Measurements from ENCODE around the gene SOX13.

The SOX13 gene

GRCh38 chr1:204062106-204062505 is 10.8 kb upstream of the SOX13 start:
- no peak for DNase-seq (ENCODE audit: low read depth in 2 of 2)

- no peak for DNase-seq (ENCODE audit: low read depth in 2 of 2)
These were observed 7.5 kb upstream of the SOX13 start for GRCh38 chr1:204065174-204065985.

DNA sequence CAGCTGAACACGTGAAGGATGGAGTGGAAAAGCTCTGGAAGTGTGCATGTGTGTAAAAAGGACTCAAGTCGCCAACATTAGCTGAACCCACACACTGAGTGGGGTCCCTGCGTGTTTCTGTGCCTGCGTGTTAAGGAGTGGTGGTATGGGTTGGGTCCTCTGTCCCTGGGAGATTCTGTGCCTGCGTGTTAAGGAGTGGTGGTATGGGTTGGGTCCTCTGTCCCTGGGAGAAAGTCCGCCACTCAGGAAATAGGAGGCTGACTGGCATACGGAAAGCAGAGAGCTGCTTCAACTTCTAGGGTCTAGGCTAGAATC is 7.0 kb upstream of the SOX13 start:
- no peak for DNase-seq (ENCODE audit: low read depth in 2 of 2)

GRCh38 chr1:204067935-204068334 is 5.0 kb upstream of the SOX13 start:
- DNase-seq (ENCODE audit: low read depth in 2 of 2): no peak

- no peak for DNase-seq (ENCODE audit: low read depth in 2 of 2)
These were observed 3.0 kb upstream of the SOX13 start for GRCh38 chr1:204069887-204070286.

- no peak for DNase-seq (ENCODE audit: low read depth in 2 of 2)
These were observed 2.0 kb upstream of the SOX13 start for GRCh38 chr1:204070895-204071294.

GRCh38 chr1:204073837-204074273 is 940 bp downstream of the SOX13 start:
- DNase-seq (ENCODE audit: low read depth in 2 of 2): no peak

GRCh38 chr1:204074274-204075138 is 1.6 kb downstream of the SOX13 start:
- no peak for DNase-seq (ENCODE audit: low read depth in 2 of 2)

- DNase-seq (ENCODE audit: low read depth in 2 of 2): no peak
These were observed 2.2 kb downstream of the SOX13 start for GRCh38 chr1:204075139-204075521.

- no peak for DNase-seq (ENCODE audit: low read depth in 2 of 2)
These were observed 3.3 kb downstream of the SOX13 start for GRCh38 chr1:204075890-204076846.

- no peak for DNase-seq (ENCODE audit: low read depth in 2 of 2)
These were observed 4.0 kb downstream of the SOX13 start for GRCh38 chr1:204076891-204077290.

- DNase-seq (ENCODE audit: low read depth in 2 of 2): no peak
These were observed 5.2 kb downstream of the SOX13 start for GRCh38 chr1:204077979-204078696.

- no peak for DNase-seq (ENCODE audit: low read depth in 2 of 2)
These were observed 6.7 kb downstream of the SOX13 start for GRCh38 chr1:204079608-204079999.

DNA sequence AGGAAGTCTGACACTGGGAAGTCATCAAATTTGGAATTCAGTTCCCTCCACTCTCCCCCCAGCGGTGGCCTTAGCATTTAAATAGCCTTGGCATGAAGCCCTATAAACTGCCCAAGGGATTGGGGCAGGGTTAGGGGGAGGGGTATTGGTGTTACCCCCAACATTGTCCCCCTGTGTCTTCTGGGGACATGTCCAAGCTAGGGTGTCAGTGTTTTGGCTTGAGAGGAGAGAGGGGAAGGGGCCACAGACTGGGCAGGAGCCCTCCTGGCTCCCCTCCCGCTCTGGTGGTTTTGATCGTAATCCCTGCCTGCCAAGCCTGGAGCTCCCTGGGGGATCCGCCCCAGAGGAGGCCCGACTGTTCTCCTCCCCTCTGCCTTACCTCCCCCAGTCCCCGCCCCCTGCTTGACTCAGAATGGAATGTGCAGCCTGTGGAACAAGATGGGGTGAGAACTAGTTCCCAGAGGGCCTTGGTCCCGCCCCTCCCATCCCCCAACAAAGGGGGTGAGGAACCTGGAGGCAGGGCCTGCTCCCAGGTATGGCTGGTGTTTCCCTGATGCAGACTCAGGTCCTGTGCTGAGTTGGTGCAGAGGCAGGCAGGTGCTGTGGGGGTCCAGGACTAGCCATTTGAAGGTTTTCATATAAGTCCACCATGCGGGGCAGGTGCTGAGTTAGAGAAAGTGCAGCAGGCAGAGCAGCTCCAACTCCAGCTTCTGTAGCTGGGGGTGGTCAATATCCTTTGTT is 7.4 kb downstream of the SOX13 start:
- no peak for DNase-seq (ENCODE audit: low read depth in 2 of 2)

GRCh38 chr1:204081164-204081790 is 8.4 kb downstream of the SOX13 start:
- DNase-seq (ENCODE audit: low read depth in 2 of 2): no peak

DNA sequence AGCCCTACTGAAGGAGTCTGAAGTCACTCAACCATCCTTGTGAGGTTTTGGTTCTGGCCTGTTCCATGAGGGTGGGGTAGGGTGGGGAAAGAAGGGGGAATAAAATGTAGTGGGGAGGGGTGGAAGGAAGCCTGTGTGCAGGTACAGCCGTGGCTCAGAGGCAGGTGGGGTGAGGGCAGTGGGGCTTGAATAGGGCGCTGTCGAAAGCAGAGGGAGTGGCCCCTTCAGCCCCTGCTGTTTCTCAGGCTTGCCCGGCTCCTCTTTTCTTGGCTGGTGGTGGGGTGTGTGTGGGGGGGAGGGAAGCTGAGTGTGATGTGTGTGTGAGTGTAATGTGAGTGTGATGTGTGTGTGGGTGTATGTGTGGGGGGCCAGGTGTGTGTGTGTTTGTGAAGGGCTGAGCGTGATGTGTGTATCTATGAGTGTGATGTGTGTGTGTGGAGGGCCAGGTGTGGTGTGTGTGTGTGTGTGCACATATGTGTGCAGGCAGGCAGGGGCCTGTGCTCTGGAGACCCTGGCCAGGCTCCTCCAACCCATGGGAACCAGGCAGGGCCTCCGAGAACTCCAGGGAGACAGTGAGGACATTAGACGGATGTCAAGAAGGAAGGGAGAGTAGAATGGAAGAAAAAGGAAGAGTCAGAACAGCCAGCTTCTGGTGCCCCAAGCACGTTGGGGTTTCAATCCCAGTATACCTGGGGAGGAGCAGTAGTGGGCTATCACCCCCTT is 9.0 kb downstream of the SOX13 start:
- no peak for DNase-seq (ENCODE audit: low read depth in 2 of 2)

GRCh38 chr1:204083491-204083890 is 10.6 kb downstream of the SOX13 start:
- no peak for DNase-seq (ENCODE audit: low read depth in 2 of 2)

- no peak for DNase-seq (ENCODE audit: low read depth in 2 of 2)
These were observed 11.4 kb downstream of the SOX13 start for GRCh38 chr1:204084247-204084772.

- no peak for DNase-seq (ENCODE audit: low read depth in 2 of 2)
These were observed 13.0 kb downstream of the SOX13 start for GRCh38 chr1:204085876-204086275.
